ENCODE data around the gene RND3.

Gene RND3

DNA sequence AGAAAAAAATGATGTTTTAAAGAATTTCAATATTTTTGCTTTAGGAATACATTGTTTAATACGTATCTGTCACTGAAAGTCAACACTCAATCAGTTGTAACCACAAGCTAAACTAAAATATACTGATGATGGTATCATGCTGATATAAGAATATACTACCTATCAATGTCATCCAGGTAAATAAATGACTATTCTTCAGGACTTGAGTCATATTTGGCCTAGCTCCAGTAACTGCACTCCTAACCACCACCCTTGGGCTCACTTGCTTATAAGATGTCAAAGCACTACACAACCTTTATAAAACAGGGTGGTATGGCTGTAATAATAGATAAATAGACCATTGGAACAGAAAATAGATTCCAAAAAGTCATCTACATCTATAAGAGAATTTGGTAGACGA is 48.8 kb downstream of the RND3 start:
- FAIRE-seq: no peak

DNA sequence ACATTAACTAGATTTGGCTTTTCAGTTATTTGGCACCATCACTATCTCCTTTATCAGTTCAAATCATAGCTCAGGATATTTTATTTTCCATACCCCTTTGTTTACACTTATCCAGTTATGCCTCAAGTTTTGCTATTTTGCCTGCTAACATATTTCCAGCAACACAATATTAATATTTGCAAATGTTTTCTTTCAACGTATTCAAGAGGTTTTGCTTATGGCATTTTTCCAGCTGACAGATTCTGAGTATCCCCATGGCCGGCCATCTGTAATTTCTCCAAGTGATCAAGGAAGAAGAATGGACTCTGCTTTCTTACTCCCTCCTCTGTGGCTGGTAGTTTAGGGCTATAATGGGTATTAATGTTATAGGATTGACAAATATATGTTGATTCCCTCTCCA is 49.4 kb downstream of the RND3 start:
- FAIRE-seq: no peak

DNA sequence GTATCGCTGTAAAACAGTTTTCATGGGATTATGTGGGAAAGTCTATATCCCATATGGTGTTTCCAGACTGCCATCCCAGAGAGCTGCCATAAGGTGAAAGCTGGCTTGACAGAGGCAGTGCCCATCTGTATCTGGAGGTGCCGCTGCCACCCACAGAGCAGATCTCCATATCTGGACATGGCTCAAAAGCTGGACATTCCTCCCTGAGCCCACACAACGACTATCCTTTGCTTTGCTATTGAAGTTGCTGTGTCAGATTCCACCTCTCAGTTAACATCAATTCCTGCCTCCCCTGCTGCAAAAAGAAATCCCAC is 55.2 kb downstream of the RND3 start:
- FAIRE-seq: no peak

DNA sequence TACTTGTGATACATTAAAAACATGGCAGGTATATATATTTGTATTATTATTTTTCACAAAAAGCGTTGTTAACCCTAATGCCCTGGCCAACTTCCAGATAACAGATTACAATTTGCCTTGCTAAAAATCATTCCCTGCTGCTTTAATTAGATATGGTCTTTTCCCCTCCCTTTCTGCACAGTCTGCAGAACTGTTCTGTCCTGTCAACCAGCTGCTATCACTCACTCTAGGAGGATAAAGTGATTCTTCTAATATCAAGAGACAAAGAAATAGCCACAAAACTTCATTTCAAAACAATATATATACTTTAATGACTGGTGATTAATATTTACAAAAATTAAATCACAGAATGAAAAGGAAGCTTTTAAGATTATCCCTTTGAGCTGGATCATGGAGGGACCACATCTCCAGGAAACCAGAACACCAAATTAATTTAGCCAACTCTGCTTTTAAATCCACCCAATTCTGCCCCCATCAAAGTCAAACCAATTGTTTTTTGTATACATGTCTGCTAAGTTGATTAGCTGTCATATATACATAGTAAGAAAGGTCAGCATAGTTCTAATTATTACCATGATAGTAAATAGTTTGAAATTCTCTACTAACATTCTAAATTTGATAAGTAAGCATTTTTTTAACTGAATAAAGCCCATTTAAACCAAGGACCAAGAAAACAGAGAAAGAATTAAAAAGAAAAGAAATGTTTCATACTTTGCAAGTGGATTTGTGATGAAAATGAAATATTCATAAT is 55.7 kb downstream of the RND3 start:
- FAIRE-seq: no peak

DNA sequence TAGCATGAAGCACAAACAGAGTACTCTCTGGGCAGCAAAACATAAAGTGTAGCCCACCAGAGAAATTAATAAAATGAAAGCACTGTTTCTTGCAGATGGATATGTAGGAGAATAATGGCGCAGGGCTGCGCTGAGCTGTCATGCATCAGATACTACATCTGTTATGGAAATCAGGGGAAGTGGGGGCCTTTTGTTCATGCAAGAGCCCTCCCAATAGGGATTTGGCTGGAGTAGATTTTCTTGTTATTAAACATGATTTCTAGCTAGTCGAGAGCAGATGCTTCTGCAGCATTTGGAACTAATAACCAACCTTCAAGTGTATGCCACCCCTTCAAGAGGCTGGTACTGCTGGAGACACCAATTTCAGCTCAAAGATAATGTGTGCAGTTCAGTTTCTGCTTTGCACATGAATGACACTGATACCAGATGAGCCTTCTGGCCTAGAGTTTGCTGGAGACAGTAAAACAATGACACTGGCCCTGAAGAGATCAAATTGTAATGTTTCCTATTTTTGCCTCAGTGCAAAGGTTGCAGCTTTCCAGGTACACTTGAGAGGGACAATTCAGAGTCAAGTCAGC is 58.0 kb downstream of the RND3 start:
- FAIRE-seq: no peak

- FAIRE-seq: no peak
Measured at GRCh38 chr2:150428641-150429040, 58.8 kb downstream of the RND3 start.

GRCh38 chr2:150427298-150427697 is 60.2 kb downstream of the RND3 start:
- no peak for FAIRE-seq

DNA sequence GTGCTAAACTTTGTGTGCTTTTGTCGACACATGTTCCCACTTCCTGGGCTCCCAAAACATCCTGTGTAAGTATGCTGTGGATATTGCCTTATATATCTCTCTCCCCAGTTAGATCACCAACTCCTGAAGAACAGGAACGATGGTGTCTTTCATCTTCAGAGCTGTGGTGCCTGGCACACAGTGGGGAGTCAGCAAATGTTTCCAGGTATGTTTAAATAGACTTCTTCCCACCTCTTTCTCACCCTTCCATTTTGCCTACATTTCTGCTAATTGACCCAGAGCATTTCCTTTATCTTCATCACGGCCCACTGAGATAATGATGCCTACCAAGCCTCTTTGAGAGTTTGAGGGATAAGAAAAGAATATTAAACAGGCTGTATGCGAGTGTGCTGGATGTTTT is 60.7 kb downstream of the RND3 start:
- FAIRE-seq: no peak

GRCh38 chr2:150426315-150426714 is 61.2 kb downstream of the RND3 start:
- no peak for FAIRE-seq

GRCh38 chr2:150425121-150425955 is 62.1 kb downstream of the RND3 start:
- FAIRE-seq: no peak

DNA sequence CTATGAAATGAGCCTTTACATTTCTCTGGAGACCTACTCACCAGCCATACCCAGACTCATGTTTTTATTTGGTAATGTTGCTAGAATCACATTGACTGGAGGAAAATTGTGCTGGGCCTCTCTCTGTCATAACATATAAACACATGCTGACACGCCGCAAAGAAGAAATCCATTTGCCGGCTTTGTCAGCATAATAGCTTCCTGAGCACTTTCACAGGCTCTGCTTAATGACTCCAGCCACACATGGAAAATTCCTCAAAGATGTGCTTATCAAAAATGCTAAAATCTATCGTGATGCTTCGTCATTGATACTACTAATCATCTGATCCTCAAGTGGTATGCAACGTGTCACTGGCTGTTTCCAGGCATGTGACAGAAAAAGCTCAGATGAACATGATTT is 63.1 kb downstream of the RND3 start:
- no peak for FAIRE-seq

DNA sequence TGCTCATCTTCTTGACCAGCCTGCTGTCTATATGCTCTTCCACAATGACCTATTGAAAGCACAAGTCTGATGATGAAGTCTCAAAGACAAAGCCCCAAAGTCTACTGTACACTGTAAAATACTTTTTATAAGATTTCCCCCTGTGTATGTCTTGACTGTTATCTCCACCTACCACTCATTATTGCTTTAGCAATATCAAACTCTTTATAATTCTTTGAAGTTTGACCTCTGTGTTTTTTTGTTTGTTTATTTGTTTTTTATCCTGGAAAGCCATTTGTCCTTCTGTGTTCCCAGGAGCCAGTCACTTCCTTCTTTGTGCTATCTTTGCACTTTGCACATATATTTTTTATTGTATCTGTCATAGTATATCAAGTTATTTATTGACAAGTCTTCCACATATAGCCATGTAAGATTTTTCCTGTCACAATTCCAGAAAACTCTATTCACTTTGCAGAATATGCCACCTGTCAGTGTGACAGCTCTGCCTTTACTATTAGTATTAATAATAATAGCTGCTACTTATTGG is 66.3 kb downstream of the RND3 start:
- no peak for FAIRE-seq

- FAIRE-seq: no peak
Measured at GRCh38 chr2:150418916-150419315, 68.6 kb downstream of the RND3 start.

Data from A204.1 (cell line).